GM21423 (cell line): Measurements from ENCODE around the gene FAT2.

Experiments
- ATAC-seq: cut with Tn5 transposase; IDR thresholded peaks from one replicate; pipeline ENCODE4 v1.9.1; 2021; ENCODE audit warnings: mild to moderate bottlenecking, moderate library complexity; ENCODE audit not compliant: unreplicated experiment

The FAT2 gene

GRCh38 chr5:151591144-151591819, at the start of gene FAT2:
Gene FAT2 (minus strand): TSS chr5:151591331. CDS start chr5:151568931, 22,400 bp downstream.
- ATAC-seq, result no peak

- no peak for ATAC-seq
These were observed 47.5 kb upstream of the FAT2 start for GRCh38 chr5:151638619-151639018.

GRCh38 chr5:151637676-151638075, 46.5 kb upstream of the FAT2 start:
- ATAC-seq, result no peak

- ATAC-seq, result no peak
These were observed 42.8 kb upstream of the FAT2 start for GRCh38 chr5:151633892-151634291.

- ATAC-seq, result no peak
These were observed 41.8 kb upstream of the FAT2 start for GRCh38 chr5:151632941-151633340.

GRCh38 chr5:151632524-151632923, 41.4 kb upstream of the FAT2 start:
- ATAC-seq, result no peak

GRCh38 chr5:151631941-151632340, 40.8 kb upstream of the FAT2 start:
- ATAC-seq, result no peak

- ATAC-seq, result no peak
These were observed 39.0 kb upstream of the FAT2 start for GRCh38 chr5:151630088-151630487.

- ATAC-seq, result no peak
These were observed 37.1 kb upstream of the FAT2 start for GRCh38 chr5:151628112-151628823.

GRCh38 chr5:151627650-151628049, 36.5 kb upstream of the FAT2 start:
- ATAC-seq, result no peak

GRCh38 chr5:151625285-151625684, 34.2 kb upstream of the FAT2 start:
- ATAC-seq, result no peak

- no peak for ATAC-seq
These were observed 33.3 kb upstream of the FAT2 start for GRCh38 chr5:151624476-151624875.

- ATAC-seq, result no peak
These were observed 31.4 kb upstream of the FAT2 start for GRCh38 chr5:151622367-151623088.

GRCh38 chr5:151620461-151620840, 29.3 kb upstream of the FAT2 start:
- no peak for ATAC-seq

GRCh38 chr5:151619812-151620460, 28.8 kb upstream of the FAT2 start:
- no peak for ATAC-seq

GRCh38 chr5:151618907-151619306, 27.8 kb upstream of the FAT2 start:
- no peak for ATAC-seq

- no peak for ATAC-seq
These were observed 26.9 kb upstream of the FAT2 start for GRCh38 chr5:151617841-151618710.

- no peak for ATAC-seq
These were observed 26.3 kb upstream of the FAT2 start for GRCh38 chr5:151617383-151617840.

- ATAC-seq, result no peak
These were observed 24.3 kb upstream of the FAT2 start for GRCh38 chr5:151615431-151615830.

- ATAC-seq, result no peak
These were observed 23.4 kb upstream of the FAT2 start for GRCh38 chr5:151614565-151614964.
